Activated CD8-positive, alpha-beta memory T cell treated with anti-CD3 and anti-CD28 coated beads for 1 hour (primary cell): Measurements from ENCODE around the gene VPREB3.
"Not testable (repeated sequence)": the region's sequence is repeated elsewhere in the genome, so short reads cannot be mapped to it uniquely, and the experiment has no call there.

Source experiments
- DNase-seq, 2 donors: peaks; one replicate each; pipeline ENCODE4 v3.0.0-alpha.2; 2020; ENCODE audit warnings: low read depth in 1 of 2; ENCODE audit errors: extremely low read depth in 1 of 2

VPREB3 gene

GRCh38 chr22:23744485-23744884 is 9.7 kb downstream of the VPREB3 start:
- no peak for DNase-seq

GRCh38 chr22:23744001-23744400 is 10.2 kb downstream of the VPREB3 start:
- no peak for DNase-seq

- DNase-seq, result no peak
These were observed 10.9 kb downstream of the VPREB3 start for GRCh38 chr22:23743303-23743705.

- DNase-seq, result no peak
These were observed 11.5 kb downstream of the VPREB3 start for GRCh38 chr22:23742505-23743264.

GRCh38 chr22:23737696-23738095 is 16.5 kb downstream of the VPREB3 start:
- DNase-seq, result no peak

- not testable (repeated sequence) for DNase-seq
These were observed 26.1 kb downstream of the VPREB3 start for GRCh38 chr22:23728108-23728507.

DNA sequence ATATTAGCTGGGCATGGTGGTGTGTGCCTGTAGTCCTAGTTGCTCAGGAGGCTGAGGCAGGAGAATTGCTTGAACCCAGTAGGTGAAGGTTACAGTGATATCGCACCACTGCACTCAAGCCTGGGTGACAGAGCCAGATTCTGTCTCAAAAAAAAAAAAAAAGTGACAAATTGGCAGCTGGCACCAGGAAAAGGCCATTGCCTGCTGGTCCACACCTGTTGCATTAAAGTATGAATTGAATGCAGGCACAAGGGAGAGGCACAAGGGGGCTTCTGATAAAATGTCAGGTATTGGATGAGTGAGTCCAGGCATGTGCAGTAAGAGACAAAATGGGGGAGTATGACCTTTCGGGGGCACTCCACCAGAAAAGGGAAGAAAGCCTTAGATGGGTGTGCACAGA is 31.5 kb downstream of the VPREB3 start:
- DNase-seq, result no peak

DNA sequence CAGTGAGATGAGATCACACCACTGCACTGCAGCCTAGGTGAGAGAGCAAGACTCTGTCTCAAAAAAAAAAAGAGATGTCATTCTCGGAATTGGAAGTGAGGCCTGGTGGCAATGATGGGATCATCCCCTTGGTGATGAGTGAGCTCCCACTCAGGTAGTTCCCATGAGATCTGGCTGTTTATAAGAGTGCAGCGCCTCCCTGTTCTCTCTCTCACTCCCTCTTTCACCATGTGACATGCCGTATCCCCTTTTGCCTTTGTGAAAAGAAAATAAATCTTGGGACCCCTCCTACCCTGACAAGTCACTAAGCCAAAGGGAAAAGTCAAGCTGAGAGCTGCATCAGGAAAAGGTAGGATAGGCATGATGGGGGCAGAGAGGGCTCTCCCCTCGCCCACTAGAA is 32.1 kb downstream of the VPREB3 start:
- DNase-seq, result no peak

- no peak for DNase-seq
These were observed 33.4 kb downstream of the VPREB3 start for GRCh38 chr22:23720855-23721254.

DNA sequence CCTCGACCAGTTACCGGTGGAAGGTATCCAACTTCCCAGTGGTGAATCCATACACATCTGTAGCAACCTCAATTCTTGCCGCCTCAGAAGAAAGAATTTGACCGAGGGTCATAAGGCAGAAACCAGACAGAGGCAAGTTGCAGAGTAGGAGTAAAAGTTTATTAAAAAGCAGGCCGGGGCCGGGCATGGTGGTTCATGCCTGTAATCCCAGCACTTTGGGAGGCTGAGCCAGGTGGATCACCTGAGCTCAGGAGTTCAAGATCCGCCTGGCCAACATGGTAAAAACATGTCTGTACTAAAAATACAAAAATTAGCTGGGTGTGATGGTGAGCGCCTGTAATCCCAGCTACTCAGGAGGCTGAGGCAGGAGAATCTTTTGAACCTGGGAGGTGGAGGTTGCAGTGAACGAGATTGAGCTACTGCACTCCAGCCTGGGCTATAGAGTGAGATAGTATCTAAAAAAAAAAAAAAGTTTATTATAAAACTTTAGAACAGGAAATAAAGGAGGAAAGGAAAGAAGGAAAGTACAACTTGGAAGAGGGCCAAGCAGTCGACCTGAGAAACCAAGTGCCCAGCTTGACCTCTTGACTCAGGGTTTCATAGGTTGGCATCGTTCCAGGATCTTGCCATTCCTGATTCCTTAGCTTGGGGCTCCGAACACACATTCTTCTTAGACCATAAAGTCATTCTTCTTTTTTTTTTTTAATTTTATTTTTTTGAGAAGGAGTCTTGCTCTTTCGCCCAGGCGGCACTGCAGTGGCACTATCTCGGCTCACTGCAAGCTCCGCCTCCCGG is 35.7 kb downstream of the VPREB3 start:
- DNase-seq, result no peak

DNA sequence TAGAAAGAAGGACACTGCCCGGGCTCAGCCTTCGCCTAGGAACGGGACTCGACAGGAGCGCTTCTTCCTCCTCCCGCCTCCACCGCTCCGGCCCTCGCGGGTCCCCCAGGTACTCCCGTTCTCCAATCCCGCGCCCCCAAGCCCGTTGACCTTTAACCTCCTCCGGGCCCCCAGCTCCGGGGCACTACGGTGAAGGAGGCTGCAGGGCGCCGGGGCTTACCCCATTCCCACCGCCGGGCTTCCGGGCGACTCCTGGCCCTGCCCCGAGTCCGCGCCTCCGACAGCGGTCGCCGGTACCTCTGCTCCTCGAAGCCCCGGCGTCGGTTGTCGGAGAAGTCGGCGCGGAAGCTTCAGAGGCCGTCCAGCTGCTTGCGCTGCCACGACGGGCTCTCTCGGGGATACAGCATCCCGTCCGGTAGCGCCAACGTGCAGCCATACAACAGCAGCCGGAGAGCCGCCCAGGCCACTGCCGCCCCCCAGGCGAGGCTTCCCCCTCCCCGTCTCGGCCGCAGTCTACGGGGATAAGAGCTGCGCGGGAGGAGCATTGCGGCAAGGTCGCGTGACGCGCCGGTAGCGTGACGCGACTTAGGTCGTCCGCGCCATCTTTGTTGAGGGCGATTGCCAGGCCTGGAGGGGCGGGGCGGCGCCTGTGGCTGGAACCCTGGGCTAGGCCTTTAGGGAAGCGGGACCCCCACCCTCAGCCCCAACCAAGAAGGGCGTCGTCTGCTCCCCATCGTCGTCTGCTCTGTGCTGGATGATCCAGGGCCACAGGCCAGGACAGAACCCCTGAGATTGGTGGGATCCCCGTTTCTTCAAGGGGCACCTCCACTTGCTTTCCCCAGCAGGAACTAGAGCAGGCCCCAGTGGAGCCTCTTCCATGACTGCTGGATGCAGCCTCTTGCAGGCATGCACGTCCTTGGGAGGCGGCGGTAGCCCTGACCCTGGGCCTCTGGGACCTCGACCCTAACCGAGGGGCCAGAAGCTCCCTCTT is 37.1 kb downstream of the VPREB3 start:
- DNase-seq, result peak; percentile 55 to 70

GRCh38 chr22:23715806-23716375 is 38.3 kb downstream of the VPREB3 start:
- DNase-seq, result no peak

GRCh38 chr22:23714596-23715578 is 39.3 kb downstream of the VPREB3 start:
- no peak for DNase-seq

DNA sequence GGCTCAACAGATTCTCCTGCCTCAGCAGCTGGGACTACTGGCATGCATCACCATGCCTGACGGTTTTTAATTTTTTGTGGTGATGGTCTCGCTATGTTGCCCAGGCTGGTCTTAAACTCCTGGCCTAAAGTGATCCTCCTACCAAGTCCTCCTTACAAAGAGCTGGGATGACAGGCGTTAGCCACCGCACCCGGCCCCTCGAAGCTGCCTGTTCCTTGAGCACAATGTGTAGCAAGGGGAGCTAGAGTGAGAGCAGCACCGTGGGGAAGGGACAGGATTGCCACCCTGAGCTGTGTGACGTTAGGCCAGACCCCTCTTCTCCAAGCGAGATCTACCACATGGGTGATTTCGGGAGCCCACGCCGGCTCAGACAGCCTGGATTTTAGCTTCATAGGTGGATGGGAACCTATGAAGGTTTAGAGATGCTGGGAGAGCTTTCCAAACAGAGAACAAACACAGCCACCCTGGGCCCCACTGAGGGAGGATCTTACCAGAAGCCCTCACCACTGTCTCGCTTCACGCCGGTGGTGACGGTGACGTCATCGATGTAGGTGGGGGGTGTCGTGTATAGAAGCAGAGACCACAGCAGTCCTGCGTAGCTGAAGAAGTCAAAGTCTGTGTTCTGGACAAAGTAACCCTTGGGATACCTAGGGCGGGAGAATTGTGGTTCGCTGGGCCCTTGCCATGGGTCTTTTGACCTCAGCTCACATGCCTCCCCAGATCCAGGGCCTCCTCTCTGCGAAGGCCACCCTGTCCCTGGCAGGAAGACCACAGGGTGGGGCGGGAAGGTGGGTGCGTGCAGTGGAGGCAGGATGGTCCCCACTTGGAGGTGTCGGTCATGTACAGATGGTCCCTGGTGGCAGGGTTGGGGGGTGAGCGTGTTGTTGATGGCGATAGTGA is 40.3 kb downstream of the VPREB3 start:
- DNase-seq, result no peak

DNA sequence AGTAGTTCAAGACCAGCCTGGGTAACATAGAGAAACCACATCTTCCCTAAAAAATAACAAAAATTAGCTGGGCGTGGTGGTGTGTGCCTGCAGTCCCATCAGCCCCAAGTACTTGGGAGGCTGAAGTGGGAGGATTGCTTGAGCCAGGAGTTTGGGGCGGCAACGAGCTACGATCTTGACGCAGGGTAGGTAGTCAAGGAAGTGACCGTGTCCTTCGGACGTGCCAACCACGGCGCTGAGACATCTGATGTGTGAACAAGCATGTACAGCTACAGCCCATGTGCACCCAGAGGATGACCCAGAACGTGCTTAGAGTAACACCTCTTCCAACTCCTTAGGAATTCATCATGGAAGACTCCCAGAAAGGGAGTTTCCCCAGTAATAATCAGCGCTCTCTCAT is 42.0 kb downstream of the VPREB3 start:
- no peak for DNase-seq

DNA sequence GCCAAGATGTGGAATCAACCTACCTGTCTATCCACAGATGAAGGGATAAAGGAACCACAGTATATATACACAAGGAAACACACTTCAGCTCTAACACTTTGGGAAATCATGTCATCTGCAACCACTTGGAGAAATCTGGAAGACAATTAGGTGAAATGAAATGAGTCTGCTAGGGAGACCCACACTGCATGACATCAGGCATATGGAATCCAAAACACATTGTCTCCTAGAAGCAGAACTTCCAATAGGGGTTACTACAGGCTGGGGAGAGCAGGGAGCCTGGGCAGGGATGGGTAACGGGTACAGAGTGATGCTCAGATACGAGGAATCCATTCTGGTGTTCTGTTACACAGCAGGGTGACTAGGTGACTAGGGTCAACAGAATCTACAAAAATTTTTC is 45.1 kb downstream of the VPREB3 start:
- no peak for DNase-seq

DNA sequence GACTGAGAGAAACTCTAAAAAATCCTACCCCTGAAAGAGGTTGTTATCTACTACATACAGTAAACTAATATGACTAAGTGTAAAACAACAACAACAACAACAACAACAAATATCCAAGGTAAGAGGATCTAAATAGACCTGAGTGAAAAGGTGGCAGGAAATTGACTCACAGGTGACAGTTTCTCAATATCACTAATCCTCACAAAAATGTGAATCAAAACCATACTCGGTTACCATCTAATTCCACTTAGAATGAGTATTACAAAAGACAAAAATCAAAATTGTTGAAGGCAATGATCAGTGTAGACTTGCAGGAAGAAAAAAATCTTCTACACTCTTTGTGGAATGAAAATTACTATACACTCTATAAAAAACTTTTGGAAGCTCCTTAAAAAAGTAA is 46.0 kb downstream of the VPREB3 start:
- DNase-seq, result no peak

GRCh38 chr22:23705358-23705757 is 48.9 kb downstream of the VPREB3 start:
- DNase-seq, result no peak

DNA sequence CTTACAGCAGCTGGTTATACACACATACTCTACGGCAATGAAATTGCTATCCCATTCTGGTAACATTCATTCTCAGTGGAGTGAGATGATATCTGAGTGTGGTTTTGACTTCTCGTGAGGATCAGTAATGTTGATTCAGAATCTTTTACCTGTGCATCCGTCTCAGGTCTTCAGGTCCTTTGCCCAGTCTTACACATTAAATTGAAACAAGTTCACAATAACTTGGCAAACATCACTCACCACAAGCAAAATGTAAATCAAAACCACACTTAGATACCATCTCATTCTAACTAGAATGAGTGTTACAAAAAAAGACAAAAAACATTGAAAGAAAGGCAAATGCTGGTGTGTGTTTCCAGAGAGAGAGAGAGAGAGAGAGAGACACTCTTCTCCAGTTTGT is 49.4 kb downstream of the VPREB3 start:
- no peak for DNase-seq
